ENCODE measurements around the gene ACTR5.

- no peak for TF ChIP-seq CTCF (IDR thresholded peaks at IDR 0.05)
- TF ChIP-seq POLR2AphosphoS5 (IDR thresholded peaks at IDR 0.05), result no peak
These were observed 19.2 kb upstream of the ACTR5 start for GRCh38 chr20:38728911-38729642.

Data from gastroesophageal sphincter (tissue), 3 donors.